OCI-LY1 (cell line): ENCODE measurements around the gene ETV2.

ENCODE experiments used
- H2AFZ ChIP-seq: fragments of 200-600 bp; sonication (generic), shearing (Covaris generic); 2 replicates; pipeline ENCODE4 v1.6.0; 2014; ENCODE audit warnings: antibody characterized with exemption, mild to moderate bottlenecking, low read length
- H3F3A ChIP-seq: fragments of 200-600 bp; sonication (generic), shearing (Covaris generic); 2 replicates; pipeline ENCODE4 v1.6.0; 2014; ENCODE audit warnings: mild to moderate bottlenecking, antibody characterized with exemption, low read length, moderate library complexity; ENCODE audit not compliant: insufficient read depth
- H3K27ac ChIP-seq: fragments of 200-600 bp; sonication (generic); 2 replicates; pipeline ENCODE4 v1.5.1; 2014; ENCODE audit warnings: low read length, mixed run types, mild to moderate bottlenecking, low read depth; ENCODE audit not compliant: poor library complexity, severe bottlenecking
- H3K27me3 ChIP-seq: fragments of 200-600 bp; sonication (generic); 2 replicates; pipeline ENCODE4 v1.6.0; 2014; ENCODE audit warnings: antibody characterized with exemption, mild to moderate bottlenecking, low read length, moderate library complexity; ENCODE audit not compliant: insufficient read depth
- H3K36me3 ChIP-seq: fragments of 200-600 bp; sonication (generic); 2 replicates; pipeline ENCODE4 v1.6.1; 2014; ENCODE audit warnings: mild to moderate bottlenecking, antibody characterized with exemption, low read length, moderate library complexity, mixed read lengths; ENCODE audit not compliant: insufficient read depth
- H3K4me1 ChIP-seq: fragments of 200-600 bp; sonication (generic); 2 replicates; pipeline ENCODE4 v1.5.1; 2014; ENCODE audit warnings: mild to moderate bottlenecking, low read length, moderate library complexity; ENCODE audit not compliant: insufficient read depth, severe bottlenecking
- H3K4me2 ChIP-seq: fragments of 200-600 bp; sonication (generic), shearing (Covaris generic); 2 replicates; pipeline ENCODE4 v1.6.1; 2014; ENCODE audit warnings: low read length
- H3K4me3 ChIP-seq: fragments of 200-600 bp; sonication (generic); 2 replicates; pipeline ENCODE4 v1.5.1; 2014; ENCODE audit warnings: low read length, low read depth, mild to moderate bottlenecking, mixed read lengths; ENCODE audit not compliant: poor library complexity, severe bottlenecking
- H3K79me2 ChIP-seq: fragments of 200-600 bp; shearing (Covaris generic); 2 replicates; pipeline ENCODE4 v1.6.1; 2016; ENCODE audit warnings: mixed run types, low read length, mixed read lengths; ENCODE audit not compliant: insufficient read depth
- H3K9ac ChIP-seq: fragments of 200-600 bp; sonication (generic), shearing (Covaris generic); 2 replicates; pipeline ENCODE4 v1.6.1; 2014; ENCODE audit warnings: mild to moderate bottlenecking, low read length, mixed read lengths
- H3K9me2 ChIP-seq: fragments of 200-600 bp; sonication (generic), shearing (Covaris generic); 2 replicates; pipeline ENCODE4 v1.6.1; 2014; ENCODE audit warnings: low read depth, mild to moderate bottlenecking, low read length, mixed read lengths
- H3K9me3 ChIP-seq: fragments of 200-600 bp; shearing (Covaris generic); 2 replicates; pipeline ENCODE4 v1.6.1; 2014; ENCODE audit warnings: low read length, mixed read lengths
- H4K20me1 ChIP-seq: fragments of 200-600 bp; sonication (generic), shearing (Covaris generic); 2 replicates; pipeline ENCODE4 v1.6.0; 2016; ENCODE audit warnings: mild to moderate bottlenecking, low read length; ENCODE audit not compliant: insufficient read depth
- EZH2 ChIP-seq: fragments of 200-600 bp; sonication (generic), shearing (Covaris generic); IDR thresholded peaks from 2 replicates; pipeline ENCODE4 v1.8.0; 2017; ENCODE audit warnings: borderline replicate concordance, mixed run types, mild to moderate bottlenecking, antibody characterized with exemption, low read length, moderate library complexity, mixed read lengths
- TF ChIP-seq, protein P1 (sequence below): fragments of 200-600 bp; sonication (generic), shearing (Covaris generic); IDR thresholded peaks from 2 replicates; pipeline ENCODE4 v1.5.1; 2017; ENCODE audit warnings: mild to moderate bottlenecking, antibody characterized with exemption, low read length, moderate library complexity, mixed read lengths

Gene ETV2

DNA sequence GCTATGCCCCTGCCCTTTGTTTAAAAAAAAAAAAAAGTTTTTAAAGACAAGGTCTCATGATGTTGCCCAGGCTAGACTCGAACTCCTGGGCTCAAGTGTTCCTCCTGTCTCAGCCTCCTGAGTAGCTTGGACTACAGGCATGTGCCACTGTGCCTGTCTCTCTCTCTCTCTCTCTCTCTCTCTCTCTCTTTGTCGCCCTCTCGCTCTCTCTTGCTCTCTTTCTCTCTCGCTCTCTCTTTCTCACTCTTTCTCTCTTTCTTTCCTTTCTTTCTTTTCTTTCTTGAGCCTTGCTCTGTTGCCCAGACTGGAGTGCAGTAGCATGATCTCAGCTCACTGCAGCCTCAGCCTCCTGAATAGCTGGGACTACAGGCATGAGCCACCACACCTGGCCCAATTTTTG lies 14.1 kb downstream of the ETV2 start:
- Histone ChIP-seq H3K4me2 (no peak overlapping the region), H3K4me3 (no peak overlapping the region), H3K9me3 (no peaks in the 10 kb centered on the region), H3K9ac (no peak overlapping the region), H3K79me2 (0 out of 2 replicates have a peak, but pooled peaks cover 2% of the 10 kb centered on the region), H3K27me3 (no peaks in the 10 kb centered on the region), H3F3A (no peaks in the 10 kb centered on the region), H4K20me1 (no peaks in the 10 kb centered on the region), H3K9me2 (no peaks in the 10 kb centered on the region), H2AFZ (no peak overlapping the region), H3K36me3 (peaks cover 73% of the 10 kb centered on the region), H3K4me1 (no peaks in the 10 kb centered on the region), H3K27ac (no peak overlapping the region)
- no peak for TF ChIP-seq EZH2
- TF ChIP-seq, protein P1, sequence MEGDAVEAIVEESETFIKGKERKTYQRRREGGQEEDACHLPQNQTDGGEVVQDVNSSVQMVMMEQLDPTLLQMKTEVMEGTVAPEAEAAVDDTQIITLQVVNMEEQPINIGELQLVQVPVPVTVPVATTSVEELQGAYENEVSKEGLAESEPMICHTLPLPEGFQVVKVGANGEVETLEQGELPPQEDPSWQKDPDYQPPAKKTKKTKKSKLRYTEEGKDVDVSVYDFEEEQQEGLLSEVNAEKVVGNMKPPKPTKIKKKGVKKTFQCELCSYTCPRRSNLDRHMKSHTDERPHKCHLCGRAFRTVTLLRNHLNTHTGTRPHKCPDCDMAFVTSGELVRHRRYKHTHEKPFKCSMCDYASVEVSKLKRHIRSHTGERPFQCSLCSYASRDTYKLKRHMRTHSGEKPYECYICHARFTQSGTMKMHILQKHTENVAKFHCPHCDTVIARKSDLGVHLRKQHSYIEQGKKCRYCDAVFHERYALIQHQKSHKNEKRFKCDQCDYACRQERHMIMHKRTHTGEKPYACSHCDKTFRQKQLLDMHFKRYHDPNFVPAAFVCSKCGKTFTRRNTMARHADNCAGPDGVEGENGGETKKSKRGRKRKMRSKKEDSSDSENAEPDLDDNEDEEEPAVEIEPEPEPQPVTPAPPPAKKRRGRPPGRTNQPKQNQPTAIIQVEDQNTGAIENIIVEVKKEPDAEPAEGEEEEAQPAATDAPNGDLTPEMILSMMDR, result no peak

DNA sequence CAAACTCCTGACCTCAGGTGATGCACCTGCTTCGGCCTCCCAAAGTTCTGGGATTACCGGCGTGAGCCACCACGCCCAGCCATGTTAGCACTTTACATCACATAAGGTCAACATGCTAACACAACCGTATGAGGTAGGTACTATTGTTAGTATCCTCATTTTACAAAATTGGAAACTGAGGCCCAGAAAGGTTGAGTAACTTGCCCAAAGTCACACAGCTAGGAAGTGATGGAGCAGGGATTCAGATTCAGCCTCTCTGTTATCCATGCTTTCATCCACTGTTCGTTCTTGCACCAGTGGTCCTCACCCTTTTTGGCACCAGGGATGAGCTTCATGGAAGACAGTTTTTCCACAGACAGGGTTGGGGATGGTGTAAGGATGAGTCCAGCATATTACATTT lies 15.2 kb downstream of the ETV2 start:
- no peak overlapping the region for H3K4me3 ChIP-seq
- no peaks in the 10 kb centered on the region for H4K20me1 ChIP-seq
- no peaks in the 10 kb centered on the region for H3K27me3 ChIP-seq
- peaks cover 69% of the 10 kb centered on the region for H3K36me3 ChIP-seq
- no peak for TF ChIP-seq EZH2
- TF ChIP-seq, protein P1, result no peak
- no peak overlapping the region for H3K4me2 ChIP-seq
- no peaks in the 10 kb centered on the region for H3K9me2 ChIP-seq
- H3K27ac ChIP-seq, result no peak overlapping the region
- H3K4me1 ChIP-seq, result no peaks in the 10 kb centered on the region
- no peak overlapping the region for H2AFZ ChIP-seq
- no peaks in the 10 kb centered on the region for H3K79me2 ChIP-seq
- no peaks in the 10 kb centered on the region for H3F3A ChIP-seq
- no peaks in the 10 kb centered on the region for H3K9me3 ChIP-seq
- no peak overlapping the region for H3K9ac ChIP-seq

DNA sequence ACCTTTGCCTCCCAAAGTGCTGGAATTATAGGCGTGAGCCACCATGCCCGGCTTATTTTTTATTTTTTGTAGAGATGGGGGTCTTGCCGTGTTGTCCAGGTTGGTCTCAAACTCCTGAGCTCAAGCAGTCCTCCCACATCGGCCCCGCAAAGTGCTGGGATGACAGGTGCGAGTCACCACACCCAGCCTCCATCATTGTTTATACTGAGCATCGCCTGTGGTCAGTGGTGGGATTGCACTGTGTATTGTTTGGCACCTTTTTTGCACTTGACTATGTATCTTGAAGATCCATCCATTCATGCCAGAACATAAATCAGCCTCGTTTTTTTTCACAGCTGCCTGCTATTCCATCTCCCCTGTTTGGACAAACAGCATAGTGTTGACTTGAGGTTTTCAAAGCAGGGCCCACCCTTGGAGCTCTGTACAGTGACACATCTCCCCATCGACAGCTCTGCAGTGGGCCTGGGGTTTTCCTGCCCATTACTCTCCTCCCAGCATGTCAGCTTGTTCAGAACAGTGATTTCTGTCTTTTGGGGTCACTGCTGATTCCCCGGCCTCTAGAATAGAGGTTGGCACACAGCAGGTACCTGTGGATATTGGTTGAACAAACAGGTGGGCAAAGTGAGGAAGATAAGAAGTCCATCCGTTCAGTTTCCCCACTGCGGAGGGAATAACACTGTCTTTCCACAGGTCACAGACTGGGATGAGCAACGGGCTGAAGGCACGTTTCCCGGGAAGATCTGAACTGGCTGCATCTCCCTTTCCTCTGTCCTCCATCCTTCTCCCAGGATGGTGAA lies 16.6 kb downstream of the ETV2 start:
- Histone ChIP-seq H3K4me1 (no peaks in the 10 kb centered on the region), H3F3A (no peaks in the 10 kb centered on the region), H4K20me1 (no peaks in the 10 kb centered on the region), H2AFZ (no peak overlapping the region), H3K27ac (no peak overlapping the region), H3K9me2 (no peaks in the 10 kb centered on the region), H3K27me3 (no peaks in the 10 kb centered on the region), H3K9ac (no peak overlapping the region), H3K4me2 (no peak overlapping the region), H3K4me3 (no peak overlapping the region), H3K36me3 (peaks cover 62% of the 10 kb centered on the region), H3K9me3 (no peaks in the 10 kb centered on the region), H3K79me2 (no peaks in the 10 kb centered on the region)
- TF ChIP-seq, protein P1, result no peak
- no peak for TF ChIP-seq EZH2
